Measurements from ENCODE around the gene FYTTD1. TPM values are rescaled to one million over a fixed set of nuclear protein-coding genes. Genes with fewer than 3 reads are reported as not detected.
"Not testable (repeated sequence)": the region's sequence is repeated elsewhere in the genome, so short reads cannot be mapped to it uniquely, and the experiment has no call there.

The FYTTD1 gene
- 75.2 and 77.8 TPM in 2 replicates for total RNA-seq (2014; rRNA removed; shearing (Covaris generic); ENCODE audit: low replicate concordance)

- peak; percentile 93 for DNase-seq
- Histone ChIP-seq H3K4me3 (peak within 1 kb of the TSS; percentile 90), H3K27me3 (no peaks in the 10 kb centered on the region), H3K36me3 (no peaks in the 10 kb centered on the region; the same call in 1 of the 2 replicates), H3K9me3 (no peaks in the 10 kb centered on the region)
Measured at GRCh38 chr3:197749601-197750395, at the start of gene FYTTD1. Gene FYTTD1 (plus strand): TSS chr3:197749883. CDS start chr3:197749972, 89 bp downstream.

GRCh38 chr3:197700095-197700494, 49.6 kb upstream of the FYTTD1 start:
- Histone ChIP-seq H3K9me3 (no peaks in the 10 kb centered on the region; the same call in none of the 2 replicates), H3K36me3 (peaks cover 62% of the 10 kb centered on the region), H3K27me3 (no peaks in the 10 kb centered on the region), H3K4me3 (no peak overlapping the region)
- DNase-seq: no peak

- Histone ChIP-seq H3K4me3 (no peak overlapping the region), H3K9me3 (no peaks in the 10 kb centered on the region; the same call in none of the 2 replicates), H3K36me3 (peaks cover 55% of the 10 kb centered on the region), H3K27me3 (no peaks in the 10 kb centered on the region)
- no peak for DNase-seq
Measured at GRCh38 chr3:197701841-197702240, 47.8 kb upstream of the FYTTD1 start.

GRCh38 chr3:197706658-197707057, 43.0 kb upstream of the FYTTD1 start:
- DNase-seq: no peak
- Histone ChIP-seq H3K27me3 (no peaks in the 10 kb centered on the region), H3K36me3 (peaks cover 25% of the 10 kb centered on the region), H3K4me3 (no peak overlapping the region), H3K9me3 (no peaks in the 10 kb centered on the region; the same call in 1 of the 2 replicates)

GRCh38 chr3:197709135-197709534, 40.5 kb upstream of the FYTTD1 start:
- H3K4me3 ChIP-seq: no peak overlapping the region
- no peak for DNase-seq

GRCh38 chr3:197710965-197711364, 38.7 kb upstream of the FYTTD1 start:
- not testable (repeated sequence) for DNase-seq, H3K36me3 ChIP-seq, H3K4me3 ChIP-seq, H3K27me3 ChIP-seq, H3K9me3 ChIP-seq

More at GRCh38 chr3:197709135-197709534, 40.5 kb upstream of the FYTTD1 start:
- H3K36me3 ChIP-seq: peaks cover 3% of the 10 kb centered on the region
- no peaks in the 10 kb centered on the region for H3K9me3 ChIP-seq
- no peaks in the 10 kb centered on the region for H3K27me3 ChIP-seq

GRCh38 chr3:197711973-197712707, 37.5 kb upstream of the FYTTD1 start:
- no peaks in the 10 kb centered on the region for H3K9me3 ChIP-seq
- H3K36me3 ChIP-seq: no peaks in the 10 kb centered on the region; the same call in 1 of the 2 replicates
- peak; percentile 95 for DNase-seq
- H3K27me3 ChIP-seq: no peaks in the 10 kb centered on the region
- H3K4me3 ChIP-seq: peak overlapping the region; percentile 49

GRCh38 chr3:197713477-197713822, 36.2 kb upstream of the FYTTD1 start:
- no peaks in the 10 kb centered on the region for H3K27me3 ChIP-seq
- H3K9me3 ChIP-seq: no peaks in the 10 kb centered on the region
- no peak overlapping the region for H3K4me3 ChIP-seq
- DNase-seq: no peak
- H3K36me3 ChIP-seq: no peaks in the 10 kb centered on the region; the same call in 1 of the 2 replicates

- Histone ChIP-seq H3K9me3 (no peaks in the 10 kb centered on the region), H3K4me3 (no peak overlapping the region), H3K36me3 (no peaks in the 10 kb centered on the region), H3K27me3 (no peaks in the 10 kb centered on the region)
- no peak for DNase-seq
Measured at GRCh38 chr3:197714251-197714650, 35.4 kb upstream of the FYTTD1 start.

- H3K27me3 ChIP-seq: no peaks in the 10 kb centered on the region
- no peak overlapping the region for H3K4me3 ChIP-seq
- H3K36me3 ChIP-seq: peaks cover 14% of the 10 kb centered on the region
- H3K9me3 ChIP-seq: peaks cover 23% of the 10 kb centered on the region
- peak; percentile 41 for DNase-seq
Measured at GRCh38 chr3:197718891-197719290, 30.8 kb upstream of the FYTTD1 start.

- H3K4me3 ChIP-seq: no peak overlapping the region
- H3K27me3 ChIP-seq: no peaks in the 10 kb centered on the region
- H3K36me3 ChIP-seq: peaks cover 14% of the 10 kb centered on the region
- no peak for DNase-seq
- H3K9me3 ChIP-seq: peaks cover 35% of the 10 kb centered on the region
Measured at GRCh38 chr3:197720694-197721093, 29.0 kb upstream of the FYTTD1 start.

- Histone ChIP-seq H3K9me3 (peaks cover 35% of the 10 kb centered on the region), H3K4me3 (no peak overlapping the region), H3K27me3 (no peaks in the 10 kb centered on the region), H3K36me3 (peaks cover 14% of the 10 kb centered on the region)
- no peak for DNase-seq
Measured at GRCh38 chr3:197722734-197723133, 26.9 kb upstream of the FYTTD1 start.

- not testable (repeated sequence) for DNase-seq, H3K36me3 ChIP-seq, H3K4me3 ChIP-seq, H3K27me3 ChIP-seq
- H3K9me3 ChIP-seq: peaks cover 20% of the 10 kb centered on the region
Measured at GRCh38 chr3:197727878-197728277, 21.8 kb upstream of the FYTTD1 start.

GRCh38 chr3:197728487-197728886, 21.2 kb upstream of the FYTTD1 start:
- H3K27me3 ChIP-seq: no peaks in the 10 kb centered on the region
- no peak overlapping the region for H3K4me3 ChIP-seq
- peaks cover 14% of the 10 kb centered on the region for H3K9me3 ChIP-seq
- no peak for DNase-seq
- H3K36me3 ChIP-seq: peaks cover 4% of the 10 kb centered on the region; the same call in 1 of the 2 replicates

GRCh38 chr3:197730200-197730599, 19.5 kb upstream of the FYTTD1 start:
- Histone ChIP-seq H3K9me3 (no peaks in the 10 kb centered on the region), H3K27me3 (no peaks in the 10 kb centered on the region), H3K36me3 (peaks cover 4% of the 10 kb centered on the region; the same call in 1 of the 2 replicates), H3K4me3 (no peak overlapping the region)
- peak; percentile 63 for DNase-seq

- not testable (repeated sequence) for H3K4me3 ChIP-seq, H3K27me3 ChIP-seq, H3K36me3 ChIP-seq, H3K9me3 ChIP-seq, DNase-seq
Measured at GRCh38 chr3:197730770-197731169, 18.9 kb upstream of the FYTTD1 start.

GRCh38 chr3:197731483-197731882, 18.2 kb upstream of the FYTTD1 start:
- H3K36me3 ChIP-seq, H3K9me3 ChIP-seq, DNase-seq, H3K4me3 ChIP-seq, H3K27me3 ChIP-seq: not testable (repeated sequence)

Data from MG63 (cell line).